GM10248 (cell line): ENCODE results near the gene CCL7.

ENCODE experiments used
- CTCF ChIA-PET: fragments of 300-600 bp; sonication (Branson Sonifier 250); formaldehyde crosslinking; extraction: SDS; loops from one replicate; lab custom pipeline; 2021; ENCODE audit warnings: antibody characterized with exemption; lab: Yijun Ruan, JAX
- POLR2A ChIA-PET: fragments of 350-650 bp; sonication (Branson Sonifier 250); formaldehyde crosslinking; extraction: SDS; loops from one replicate; lab custom pipeline; 2020; ENCODE audit warnings: antibody characterized with exemption; lab: Yijun Ruan, JAX
- DNase-seq: peaks from one replicate; pipeline ENCODE4 v3.0.0; 2012; ENCODE audit errors: extremely low spot score
- CTCF ChIP-seq: IDR thresholded peaks from 2 replicates; pipeline ENCODE4 v1.5.1; 2012; ENCODE audit warnings: mild to moderate bottlenecking, low read depth; ENCODE audit errors: extremely low read depth, missing control alignments, control extremely low read depth

Gene CCL7

GRCh38 chr17:34269969-34270368 lies at the start of gene CCL7:
TSS of gene CCL7 (plus strand) at chr17:34270221. CDS start at chr17:34270291, 70 bp downstream.
- CTCF ChIA-PET: interaction anchor here (1.0 kb wide), 1 partner anchor 10 kb away, joined by 3 read pairs; no protein-coding TSS in a partner anchor
- DNase-seq: no peak
- no peak for TF ChIP-seq CTCF
- POLR2A ChIA-PET: no interaction called here

- ChIA-PET CTCF (interaction anchor here (1.5 kb wide), 1 partner anchor 140 kb away, joined by 5 read pairs; no protein-coding TSS in a partner anchor), POLR2A (interaction anchor here (0.6 kb wide), 1 partner anchor 1701 kb away, joined by 6 read pairs; no protein-coding TSS in a partner anchor)
- no peak for TF ChIP-seq CTCF
- no peak for DNase-seq
Measured at GRCh38 chr17:34220752-34221395, 49.1 kb upstream of the CCL7 start.

- no peak for DNase-seq
- no peak for TF ChIP-seq CTCF
- ChIA-PET POLR2A (no interaction called here), CTCF (interaction anchor here (1.5 kb wide), 1 partner anchor 140 kb away, joined by 5 read pairs; no protein-coding TSS in a partner anchor)
Measured at GRCh38 chr17:34221411-34221810, 48.6 kb upstream of the CCL7 start.

GRCh38 chr17:34222722-34223497 lies 47.1 kb upstream of the CCL7 start:
- CTCF ChIA-PET: interaction anchor here (1.0 kb wide), 1 partner anchor 22 kb away, joined by 3 read pairs; no protein-coding TSS in a partner anchor
- no peak for TF ChIP-seq CTCF
- no peak for DNase-seq
- POLR2A ChIA-PET: no interaction called here

GRCh38 chr17:34225046-34225445 lies 45.0 kb upstream of the CCL7 start:
- ChIA-PET CTCF (no interaction called here), POLR2A (no interaction called here)
- no peak for DNase-seq
- no peak for TF ChIP-seq CTCF

GRCh38 chr17:34226011-34226743 lies 43.8 kb upstream of the CCL7 start:
- no peak for DNase-seq
- CTCF ChIA-PET: no interaction called here
- POLR2A ChIA-PET: no interaction called here
- no peak for TF ChIP-seq CTCF
